HG03108 (cell line): Measurements from ENCODE around the gene LUM.
"Not testable (repeated sequence)": the region's sequence is repeated elsewhere in the genome, so short reads cannot be mapped to it uniquely, and the experiment has no call there.

Experiments
- ATAC-seq: cut with Tn5 transposase; IDR thresholded peaks from one replicate; pipeline ENCODE4 v1.9.1; 2021; ENCODE audit warnings: moderate library complexity; ENCODE audit not compliant: unreplicated experiment

The LUM gene

DNA sequence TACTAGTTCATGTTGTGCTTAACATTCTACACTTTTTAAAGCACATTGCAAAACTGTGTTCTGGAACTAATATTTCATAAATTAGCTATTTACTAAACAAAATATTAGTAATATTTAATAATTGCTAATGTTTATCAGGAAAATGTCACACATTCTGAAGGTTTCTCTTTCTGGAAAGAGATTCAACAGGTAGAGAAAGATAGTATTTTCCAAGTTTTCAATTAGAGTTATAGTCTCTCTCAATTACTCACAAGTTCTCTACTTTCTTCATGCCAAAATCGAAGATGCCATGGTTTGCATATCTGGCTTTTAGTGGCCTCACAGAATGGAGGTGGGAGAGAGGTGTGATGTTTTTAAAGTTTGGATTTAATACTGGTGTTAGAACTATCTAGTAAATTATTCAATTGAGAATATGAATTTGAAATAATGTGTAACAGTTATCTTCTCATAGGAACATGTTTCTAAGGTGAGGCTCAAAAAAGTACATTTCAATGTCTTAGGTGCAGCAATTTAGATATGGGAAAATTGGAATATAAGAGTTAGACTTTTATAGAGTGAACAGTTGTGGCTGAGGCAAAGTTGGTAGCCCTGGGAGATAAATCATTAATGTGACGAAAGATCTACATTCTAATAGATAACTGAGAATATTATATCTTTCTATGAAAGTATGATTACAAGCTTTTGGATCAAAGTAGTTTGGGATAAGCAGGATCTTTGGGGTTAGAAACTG, 1.5 kb downstream of the LUM start:
- no peak for ATAC-seq

DNA sequence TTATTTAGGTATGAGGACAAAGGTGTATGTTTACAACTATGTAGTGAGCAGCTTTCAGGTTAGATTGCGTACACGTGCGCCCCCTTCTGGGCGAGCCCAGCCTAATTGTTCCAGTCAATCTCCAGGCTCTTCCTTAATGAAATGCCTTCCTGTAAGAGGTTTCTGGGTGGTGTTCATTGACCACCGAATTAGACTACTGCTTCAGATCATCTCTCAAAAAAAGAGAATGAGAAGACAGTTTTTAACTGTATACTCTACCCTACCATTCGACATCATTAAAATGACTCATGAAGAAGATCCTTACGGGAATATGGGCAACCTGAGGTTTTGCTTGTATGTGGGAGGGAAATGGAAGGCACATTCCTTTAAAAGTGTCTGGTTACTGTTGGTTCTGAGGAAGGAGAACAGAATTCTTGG, 2.1 kb downstream of the LUM start:
- no peak for ATAC-seq

DNA sequence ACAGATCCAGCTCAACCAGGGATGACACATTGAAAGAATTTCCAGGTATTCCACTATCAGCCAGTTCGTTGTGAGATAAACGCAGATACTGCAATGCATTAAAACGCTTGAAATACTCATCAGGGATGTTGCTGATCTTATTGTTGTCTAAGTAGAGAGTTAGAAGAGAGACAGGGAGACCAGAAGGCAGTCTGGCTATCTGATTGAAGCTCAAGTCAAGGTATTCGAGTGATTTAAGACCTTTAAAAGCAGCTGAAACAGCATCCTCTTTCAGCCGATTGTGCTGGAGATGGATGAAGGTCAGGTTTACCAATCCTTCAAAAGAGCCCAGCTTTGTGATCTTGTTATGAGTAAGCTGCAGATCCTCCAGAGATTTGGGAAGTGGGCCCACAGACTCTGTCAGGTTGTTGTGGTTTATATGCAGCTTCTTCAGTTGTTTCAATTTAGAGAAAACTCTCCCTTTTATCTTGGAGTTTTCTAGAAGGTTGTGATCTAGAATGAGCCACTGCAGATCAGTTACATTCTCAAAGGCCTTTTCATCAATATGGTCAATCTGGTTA, 3.0 kb downstream of the LUM start:
- no peak for ATAC-seq

DNA sequence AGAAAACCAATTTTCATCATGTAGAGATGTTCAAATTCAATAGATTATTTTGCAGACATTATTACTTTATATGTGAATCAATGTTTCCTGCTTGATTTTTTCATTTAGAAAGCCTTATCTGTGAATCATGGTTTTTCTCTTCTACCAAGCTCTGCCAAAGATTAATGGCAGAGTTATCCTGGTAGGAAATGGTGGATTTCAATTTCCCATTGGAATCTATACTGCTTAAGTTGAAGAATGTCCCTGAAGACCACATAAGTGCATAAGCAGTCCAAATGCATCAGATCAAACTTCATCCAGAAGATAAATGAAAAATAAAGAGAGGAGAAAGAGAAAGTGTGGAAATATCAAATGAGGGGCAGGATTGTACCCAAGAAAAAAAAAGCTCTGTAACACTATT, 5.0 kb downstream of the LUM start:
- ATAC-seq: no peak

DNA sequence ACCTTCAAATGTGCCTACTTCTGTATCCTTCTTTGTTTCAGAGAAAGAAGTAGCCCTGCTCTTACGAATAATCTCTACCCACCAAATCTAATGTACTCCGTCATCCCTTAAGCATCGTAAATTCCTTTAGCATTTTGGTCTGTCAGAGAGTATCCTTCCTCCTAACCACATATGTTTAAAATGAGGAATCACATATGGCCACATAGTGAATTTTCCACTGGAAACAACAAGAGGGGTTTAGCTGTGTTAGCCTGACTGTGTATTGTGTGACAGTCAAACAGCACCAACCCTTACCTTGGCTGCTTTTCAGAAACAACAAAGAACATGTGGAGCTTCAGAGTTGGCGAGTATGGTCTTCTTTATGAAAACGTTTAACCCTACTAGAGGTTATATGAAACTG, 5.5 kb downstream of the LUM start:
- no peak for ATAC-seq

DNA sequence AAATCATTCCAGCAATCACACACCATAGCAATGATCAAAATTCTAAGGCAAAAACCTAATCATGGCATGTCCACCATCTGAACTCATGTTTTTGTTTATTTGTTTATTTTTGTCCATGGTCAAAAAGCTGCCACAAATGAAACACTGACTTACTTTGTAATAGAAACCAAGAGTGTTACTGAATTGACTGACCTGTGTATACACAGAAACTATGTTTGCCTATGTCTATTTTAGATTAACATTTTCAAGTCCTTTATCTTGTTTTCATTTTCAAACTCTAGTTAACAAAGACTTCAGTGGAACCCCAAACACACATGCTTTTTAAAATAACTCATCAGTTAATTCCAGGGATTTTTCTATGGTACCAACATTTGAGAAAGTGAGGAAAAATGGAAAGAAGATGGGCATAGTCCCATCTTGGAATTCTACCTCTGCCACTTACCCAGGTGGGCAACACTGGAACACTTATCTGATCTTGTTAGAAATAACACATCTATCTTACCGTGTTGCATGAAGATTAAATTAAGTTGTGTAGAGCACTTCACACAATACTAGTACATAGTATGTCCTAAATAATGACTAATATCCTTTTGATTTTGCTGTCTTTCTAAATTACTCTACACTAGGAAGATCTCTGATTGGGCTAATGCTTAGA, 6.4 kb downstream of the LUM start:
- ATAC-seq: peak; percentile 66

DNA sequence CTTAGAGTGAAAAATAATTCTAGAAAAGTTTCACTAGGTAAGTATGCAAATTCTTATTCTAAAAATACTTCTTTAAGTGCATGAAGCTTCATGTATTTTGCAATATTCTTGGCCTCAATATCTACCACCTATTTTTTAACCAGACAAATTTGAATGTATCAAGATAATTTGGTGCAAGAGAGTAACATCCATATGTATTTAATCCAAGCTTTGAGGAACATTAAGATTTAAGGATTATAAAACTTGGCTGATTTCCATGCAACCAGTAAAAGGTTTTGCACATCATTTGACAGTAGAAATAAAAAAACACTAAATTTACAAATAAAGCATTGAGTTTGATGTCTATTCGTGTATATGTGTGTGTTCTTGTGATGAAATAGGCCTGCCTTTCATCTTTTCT, 7.7 kb downstream of the LUM start:
- no peak for ATAC-seq

DNA sequence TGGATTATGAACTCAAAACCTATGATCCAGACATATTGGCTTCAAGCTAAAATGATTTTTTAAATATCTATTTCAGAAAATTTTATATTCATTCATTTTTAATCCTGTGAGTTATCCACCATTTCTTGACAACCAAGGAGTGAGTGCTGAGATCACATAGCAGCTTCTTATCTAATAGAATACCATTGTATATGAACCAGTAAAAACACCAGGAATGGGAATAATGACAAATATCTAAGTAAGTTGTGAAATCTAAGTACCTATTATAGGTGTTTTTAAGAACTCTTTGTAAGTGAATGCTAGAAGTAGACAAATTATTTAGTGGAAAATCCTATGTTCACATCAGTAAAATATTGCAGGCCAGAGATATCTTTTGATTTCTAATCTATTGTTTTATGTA, 8.2 kb downstream of the LUM start:
- ATAC-seq: no peak

DNA sequence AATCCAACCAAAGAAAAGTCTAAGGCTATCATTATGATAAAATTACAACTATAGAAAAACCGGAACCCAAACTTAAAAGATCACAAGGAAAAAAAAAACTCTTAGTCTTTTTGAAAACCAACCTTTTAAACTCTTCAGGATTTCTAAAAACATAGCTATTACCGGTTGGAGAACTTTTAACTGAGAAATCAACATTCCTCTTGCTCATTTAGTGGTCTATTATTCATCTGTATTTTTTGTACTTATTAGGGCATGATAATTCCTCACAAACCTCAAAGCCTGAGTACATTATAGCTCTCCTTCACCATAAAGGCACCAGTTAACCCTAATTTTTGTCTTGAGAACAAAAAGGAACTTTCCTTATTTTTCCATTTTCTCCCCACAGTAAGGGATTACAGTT, 10.4 kb downstream of the LUM start:
- no peak for ATAC-seq

DNA sequence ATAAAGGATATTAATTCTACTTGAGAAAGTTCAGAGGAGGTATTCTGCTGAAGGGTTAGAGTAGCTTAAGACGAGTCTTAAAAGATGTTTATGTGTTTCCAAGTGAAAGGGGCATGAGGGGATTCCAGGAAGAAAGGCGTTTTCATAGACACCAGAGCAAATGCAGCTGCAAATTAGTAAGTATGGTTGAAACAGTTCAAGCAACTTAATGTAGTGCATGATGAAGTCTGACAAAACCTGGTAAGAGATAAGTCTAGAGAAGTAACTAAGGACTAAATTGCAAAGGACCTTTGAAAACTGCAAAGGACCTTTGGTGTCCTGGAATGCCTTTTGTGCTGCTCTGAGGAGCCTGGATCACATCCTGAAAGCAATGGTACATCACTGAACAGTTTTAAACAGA, 11.5 kb downstream of the LUM start:
- no peak for ATAC-seq

DNA sequence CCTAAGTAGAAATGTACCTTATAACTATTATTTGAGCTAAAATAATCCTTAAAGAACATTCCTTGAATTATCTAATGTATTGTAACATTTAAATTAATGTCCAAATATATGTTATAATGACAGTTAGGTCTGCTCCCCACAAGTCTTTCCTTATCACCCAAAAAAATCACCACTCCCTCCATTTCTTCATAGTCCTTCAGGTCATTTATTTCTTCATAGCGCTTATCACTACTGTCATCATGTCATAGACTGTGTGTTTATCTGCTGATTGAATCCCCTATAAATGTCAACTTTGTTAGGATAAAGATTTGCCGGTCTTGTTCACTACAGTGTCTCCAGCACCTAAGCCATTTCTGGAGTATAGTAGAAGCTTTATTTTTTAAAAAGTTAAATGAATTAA, 12.0 kb downstream of the LUM start:
- no peak for ATAC-seq

DNA sequence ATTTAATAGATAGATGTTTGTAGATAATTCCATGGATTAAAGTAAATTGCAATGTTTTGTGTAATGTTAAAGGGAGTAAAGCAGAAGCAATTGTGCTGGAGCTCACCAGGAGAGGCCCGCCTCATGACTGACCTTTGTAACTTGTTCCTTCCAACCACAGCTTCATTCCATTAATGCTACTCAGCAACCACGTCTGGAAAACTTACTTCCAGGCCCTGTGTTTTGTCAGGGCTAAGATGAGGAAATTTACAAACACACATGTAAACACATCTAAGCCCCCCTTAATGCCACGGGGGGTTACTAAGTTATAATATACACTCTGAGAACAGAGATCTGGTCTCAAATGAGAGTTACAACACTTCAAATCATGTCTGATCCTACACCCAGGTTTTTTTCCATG, 12.4 kb downstream of the LUM start:
- ATAC-seq: no peak

DNA sequence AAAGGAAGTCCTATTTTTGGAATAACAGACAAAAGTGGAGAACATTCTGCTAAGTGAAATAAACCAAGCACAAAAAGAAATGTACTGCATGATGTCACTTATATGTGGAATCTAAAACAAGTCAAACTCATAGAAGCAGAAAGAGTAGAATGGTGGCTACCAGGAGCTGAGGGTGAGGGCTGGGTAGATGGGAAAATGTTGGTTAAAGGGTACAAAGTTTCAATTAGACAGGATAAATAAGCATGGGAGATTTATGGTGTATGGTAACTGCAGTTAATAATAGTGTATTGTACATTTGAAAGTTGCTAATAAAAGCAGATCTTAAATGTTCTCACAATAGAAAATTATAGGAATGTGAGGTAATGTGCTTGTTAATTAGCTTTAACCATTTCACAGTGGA, 12.8 kb downstream of the LUM start:
- no peak for ATAC-seq

DNA sequence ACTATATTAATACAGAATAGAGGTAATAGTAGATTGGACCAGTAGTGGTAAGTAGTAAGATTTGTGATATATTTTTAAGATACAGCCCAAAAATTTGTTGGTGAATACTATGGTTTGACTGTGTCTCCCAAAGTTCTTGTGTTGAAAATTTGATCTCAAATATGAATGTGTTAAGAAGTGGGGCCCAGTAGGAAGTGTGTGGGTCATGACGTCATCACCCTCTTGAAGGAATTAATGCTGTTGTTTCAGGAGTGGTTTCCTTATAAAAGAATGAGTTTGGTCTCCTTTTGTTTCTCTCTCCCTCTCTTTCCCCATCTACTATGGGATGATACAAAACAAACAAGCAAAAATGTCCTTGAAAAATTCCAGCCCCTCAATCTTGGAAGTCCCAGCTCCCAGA, 16.3 kb downstream of the LUM start:
- no peak for ATAC-seq

DNA sequence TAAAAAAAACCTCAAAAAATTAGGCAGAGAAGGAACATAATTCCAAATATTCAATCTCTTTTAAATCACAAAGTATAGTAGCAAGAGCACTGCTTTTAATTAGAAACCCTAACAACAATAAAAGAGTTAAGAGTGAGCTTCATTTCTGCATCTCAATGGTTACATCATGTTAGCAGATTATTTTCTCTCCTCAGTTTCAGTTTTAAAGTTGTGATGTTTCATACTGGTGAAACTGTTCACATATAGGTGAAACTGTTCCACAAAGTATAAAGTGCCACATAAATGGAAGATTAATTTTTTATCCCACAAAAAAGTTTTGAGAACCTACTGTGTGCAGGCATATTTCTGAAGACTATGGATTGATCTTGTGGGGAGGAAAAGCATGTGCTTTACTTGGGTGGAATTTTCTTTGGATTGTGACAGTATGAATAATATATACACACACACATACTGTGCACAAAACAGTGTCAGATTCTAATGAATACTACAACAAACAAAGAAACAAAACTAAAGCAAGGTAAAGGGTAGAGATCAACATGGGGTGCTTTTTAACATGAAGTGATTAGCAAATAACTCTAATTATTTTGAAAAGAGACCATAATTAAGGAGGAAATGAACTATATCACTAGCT, 17.1 kb downstream of the LUM start:
- no peak for ATAC-seq

DNA sequence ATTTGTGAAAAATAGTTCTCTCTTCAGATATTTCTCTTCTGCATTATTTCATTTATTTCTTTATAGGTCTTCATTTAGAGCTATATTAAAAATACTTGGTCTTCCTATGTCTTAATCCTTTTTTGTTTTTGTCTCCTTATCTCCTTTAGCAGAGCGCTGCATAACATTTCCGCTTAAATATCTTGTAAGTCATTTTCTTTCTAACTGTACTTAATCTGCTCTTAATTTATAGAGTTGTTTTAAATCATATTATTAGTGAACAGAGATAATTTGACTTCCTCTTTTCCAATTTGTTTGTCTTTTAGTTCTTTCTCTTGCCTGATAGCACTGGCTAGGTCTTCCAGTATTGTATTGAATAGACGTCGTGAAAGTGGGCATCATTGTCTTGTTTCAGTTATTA, 18.0 kb downstream of the LUM start:
- no peak for ATAC-seq

DNA sequence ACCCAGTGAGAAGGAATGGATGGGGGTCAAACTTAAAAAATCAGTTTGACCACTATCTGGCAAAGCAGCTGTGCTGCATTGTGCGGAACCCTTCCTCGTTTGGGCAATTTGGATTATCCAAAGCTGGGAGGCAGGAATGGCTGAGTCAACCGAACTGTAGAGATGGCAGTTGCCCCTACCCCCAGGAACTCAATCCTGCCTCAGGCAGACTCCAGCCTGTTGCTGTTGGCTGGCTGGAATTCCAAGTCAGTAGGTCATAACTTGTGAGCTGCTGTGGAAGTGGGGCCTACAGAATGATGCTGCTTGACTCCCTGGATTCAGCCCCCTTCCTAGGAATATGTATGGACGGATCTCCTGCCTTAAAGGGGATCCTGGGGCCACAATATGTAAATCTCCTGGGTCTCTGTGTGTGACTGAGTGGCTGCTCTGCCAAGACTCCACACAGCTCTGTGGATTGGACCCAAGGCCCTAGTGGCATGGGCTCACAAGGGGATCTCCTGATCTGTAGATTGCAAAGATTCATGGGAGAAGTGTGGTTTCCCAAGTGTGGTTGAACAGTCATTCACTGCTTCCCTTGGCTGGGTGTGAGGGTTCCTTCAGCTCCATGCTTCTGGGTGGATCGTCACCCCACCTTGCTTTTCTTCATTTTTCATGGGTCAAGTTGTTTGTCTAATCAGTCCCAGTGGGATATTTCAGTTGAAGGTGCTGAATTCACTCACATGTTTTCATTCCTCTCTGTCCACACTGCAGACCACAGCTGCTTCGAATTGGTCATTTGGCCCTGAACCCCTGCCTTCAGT, 19.2 kb downstream of the LUM start:
- ATAC-seq: no peak

DNA sequence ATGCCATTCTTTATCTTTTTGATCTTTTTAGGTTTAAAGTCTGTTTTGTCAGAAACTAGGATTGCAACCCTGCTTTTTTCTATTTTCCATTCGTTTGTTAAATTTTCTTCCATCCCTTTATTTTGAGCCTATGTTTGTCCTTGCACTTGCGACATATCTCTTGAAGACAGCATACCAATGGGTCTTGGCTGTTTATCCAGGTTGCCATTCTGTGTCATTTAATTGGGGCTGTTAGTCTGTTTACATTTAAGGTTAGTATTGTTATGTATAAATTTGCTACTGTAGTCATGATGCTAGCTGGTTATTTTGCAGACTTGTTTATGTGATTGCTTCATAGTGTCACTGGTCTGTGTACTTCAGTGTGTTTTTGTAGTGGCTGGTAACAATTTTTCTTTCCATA, 21.3 kb downstream of the LUM start:
- ATAC-seq: not testable (repeated sequence)

DNA sequence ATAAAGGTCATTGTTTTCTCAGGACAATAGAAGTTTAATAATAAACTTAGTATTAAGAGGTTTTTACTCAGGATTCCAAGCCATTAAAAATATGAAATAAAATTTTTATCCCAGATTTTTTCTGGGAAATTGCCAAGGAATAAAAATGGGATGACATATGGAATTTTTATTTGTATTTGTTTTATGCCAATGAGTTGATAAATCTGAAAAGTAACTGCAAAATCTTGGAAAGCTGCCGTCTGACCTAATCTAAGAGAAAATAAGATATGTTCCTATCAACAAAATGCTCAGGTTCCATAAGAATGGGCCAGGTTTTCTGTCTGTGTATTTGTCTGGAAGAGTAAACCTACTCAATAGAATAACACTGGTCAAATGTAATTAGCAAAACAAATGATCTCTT, 31.3 kb downstream of the LUM start:
- ATAC-seq: no peak

DNA sequence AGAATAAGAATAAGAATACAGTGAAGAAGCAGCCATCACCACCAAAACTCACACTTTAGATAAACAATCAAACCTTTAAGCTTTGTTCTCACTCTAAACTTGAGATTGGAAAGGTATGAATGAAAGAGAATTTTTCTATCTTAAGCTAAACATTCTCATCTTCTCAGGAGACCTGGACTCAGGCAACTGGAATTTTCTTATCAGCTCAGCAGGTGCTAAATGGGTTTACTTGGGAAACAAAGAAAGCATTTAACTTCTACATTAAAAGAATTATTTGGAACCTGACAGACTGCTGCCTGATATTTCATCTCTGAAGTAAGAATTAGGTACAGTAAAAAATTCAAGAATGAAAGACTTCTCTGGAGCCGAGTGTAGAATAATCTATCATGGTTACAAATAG, 32.8 kb downstream of the LUM start:
- no peak for ATAC-seq

DNA sequence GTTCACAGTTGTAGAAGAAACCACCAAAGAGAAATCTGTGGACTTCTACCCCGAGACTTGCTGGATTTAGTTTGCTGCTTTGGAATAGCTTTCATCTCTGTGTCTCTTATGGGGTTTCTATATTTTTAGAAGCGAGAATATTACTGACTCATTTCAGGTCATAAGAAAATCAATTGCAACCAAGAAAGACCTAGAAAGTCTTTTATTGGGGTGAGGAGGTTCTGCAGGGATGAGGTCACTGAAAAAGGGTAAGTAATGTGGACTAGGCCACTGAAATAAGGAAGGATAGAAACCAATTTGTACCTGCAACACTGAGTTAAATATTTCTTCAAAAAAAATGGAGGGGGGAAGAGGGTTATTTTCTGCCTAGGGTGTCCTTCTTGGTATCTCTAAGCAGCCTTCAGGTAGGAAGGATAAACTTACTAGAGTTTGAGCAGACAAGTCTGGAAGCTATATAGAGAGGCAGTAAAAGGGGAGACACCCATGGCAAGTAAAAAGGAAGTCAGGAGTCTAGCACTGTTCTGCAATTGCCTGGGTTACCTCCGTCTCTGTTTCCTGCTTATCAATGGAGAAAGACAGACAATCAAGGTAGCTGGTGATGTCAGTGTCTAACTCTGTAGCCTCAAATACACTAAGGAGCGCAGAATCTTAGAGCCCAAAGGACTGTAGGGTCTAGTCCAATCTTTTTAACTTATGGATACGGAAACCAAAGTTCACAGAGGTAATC, 33.9 kb downstream of the LUM start:
- ATAC-seq: no peak
